ENCODE data around the gene GAB3.

The GAB3 gene

DNA sequence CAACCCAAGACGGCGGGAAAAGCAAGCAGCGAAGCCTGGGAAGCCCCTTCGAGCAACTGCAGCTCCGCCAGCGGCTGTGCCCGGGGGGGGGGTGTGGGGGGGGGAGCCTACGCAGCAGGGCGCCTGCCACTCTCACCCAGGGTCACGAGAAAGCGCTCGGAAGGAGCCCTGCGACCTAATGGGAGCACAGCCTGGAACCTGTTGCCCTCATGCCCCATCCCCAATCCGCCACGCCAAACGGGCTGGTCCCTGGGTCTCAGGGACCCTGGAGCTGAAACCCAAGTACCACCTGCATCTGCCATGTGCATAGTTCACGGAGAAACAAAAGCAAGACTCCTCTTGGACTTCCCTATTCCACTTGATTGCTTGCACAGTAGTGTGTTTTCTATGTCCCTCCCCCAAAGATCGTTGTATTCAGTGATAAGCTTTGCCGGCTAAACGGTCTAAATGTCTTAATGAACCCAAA is 359 bp upstream of the GAB3 start:
- in situ Hi-C loops (cut with MboI; ENCODE audit: low sequenced_read_pairs) = no loop called here

GRCh38 chrX:154749856-154750255 is 1.0 kb downstream of the GAB3 start:
- in situ Hi-C loops (cut with MboI; ENCODE audit: low sequenced_read_pairs) = no loop called here

DNA sequence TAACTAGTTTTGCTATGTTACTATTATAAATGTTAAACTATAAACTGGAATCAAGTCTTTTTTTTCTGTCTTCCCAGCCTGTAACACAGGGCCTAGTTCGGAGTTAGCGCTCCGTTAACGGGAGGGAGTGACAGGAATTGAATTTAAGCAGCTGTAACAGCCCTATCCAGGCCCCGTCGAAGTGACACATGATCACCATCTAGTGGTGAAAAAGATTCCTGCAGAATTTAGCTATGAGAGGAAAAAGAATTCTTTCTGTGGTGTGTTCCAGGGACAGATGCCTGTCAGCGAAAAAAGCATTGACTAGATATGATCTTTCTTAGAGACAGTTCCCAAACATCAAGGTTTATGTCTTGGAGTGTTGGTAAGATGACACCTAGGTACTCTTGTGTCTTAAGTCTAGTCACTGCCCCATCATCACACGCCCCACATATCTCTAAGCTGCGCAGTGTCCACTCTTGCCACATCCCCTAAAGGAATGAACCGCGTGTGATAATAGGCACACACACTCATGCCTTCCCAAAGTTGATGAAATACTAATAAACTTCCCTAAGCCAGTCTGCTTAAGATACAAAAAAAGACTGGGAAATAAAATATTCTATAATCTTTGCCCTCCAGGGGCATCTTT is 2.1 kb downstream of the GAB3 start:
- in situ Hi-C loops (cut with MboI; ENCODE audit: low sequenced_read_pairs) = no loop called here

DNA sequence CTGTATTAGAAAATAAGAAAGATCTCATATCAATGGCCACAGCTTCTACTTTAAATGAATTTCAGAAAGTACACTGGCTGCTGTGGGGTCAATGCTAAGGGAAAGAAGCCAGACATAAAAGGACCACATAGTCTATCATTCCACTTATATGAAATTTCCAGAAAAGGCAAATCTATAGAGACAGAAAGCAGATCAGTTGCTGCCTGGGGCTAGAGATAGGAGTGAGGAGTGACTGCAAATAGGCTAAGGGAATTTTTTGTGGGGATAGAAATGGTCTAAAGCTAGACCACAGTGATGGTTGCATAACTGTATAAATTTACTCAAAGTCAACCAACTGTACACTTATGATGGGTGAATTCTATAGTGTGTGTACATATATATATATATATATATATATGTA is 8.3 kb downstream of the GAB3 start:
- in situ Hi-C loops (cut with MboI; ENCODE audit: low sequenced_read_pairs) = no loop called here

- in situ Hi-C loops (cut with MboI; ENCODE audit: low sequenced_read_pairs) = no loop called here
These were observed 10.9 kb downstream of the GAB3 start for GRCh38 chrX:154739952-154740465.

- in situ Hi-C loops (cut with MboI; ENCODE audit: low sequenced_read_pairs) = no loop called here
These were observed 12.7 kb downstream of the GAB3 start for GRCh38 chrX:154738011-154738738.

DNA sequence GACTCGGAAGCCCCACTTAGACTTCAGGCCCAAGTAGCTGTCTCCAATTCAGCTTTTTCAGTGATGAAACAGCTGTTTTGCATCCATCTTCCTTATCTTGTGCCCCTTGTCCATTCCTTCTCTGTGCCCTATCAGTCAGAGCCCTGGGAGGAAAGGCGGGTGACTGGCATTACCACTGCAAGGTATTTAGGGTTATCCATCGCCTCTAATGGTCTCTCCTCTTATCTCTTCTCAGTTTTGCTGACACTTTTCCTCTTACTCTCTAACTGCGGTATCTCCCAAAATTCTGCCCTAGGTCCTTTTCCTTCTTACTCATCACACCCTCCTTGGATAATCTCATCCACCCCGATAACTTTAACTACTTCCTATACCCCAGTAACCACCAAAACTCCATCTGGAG is 13.7 kb downstream of the GAB3 start:
- in situ Hi-C loops (cut with MboI; ENCODE audit: low sequenced_read_pairs) = no loop called here

DNA sequence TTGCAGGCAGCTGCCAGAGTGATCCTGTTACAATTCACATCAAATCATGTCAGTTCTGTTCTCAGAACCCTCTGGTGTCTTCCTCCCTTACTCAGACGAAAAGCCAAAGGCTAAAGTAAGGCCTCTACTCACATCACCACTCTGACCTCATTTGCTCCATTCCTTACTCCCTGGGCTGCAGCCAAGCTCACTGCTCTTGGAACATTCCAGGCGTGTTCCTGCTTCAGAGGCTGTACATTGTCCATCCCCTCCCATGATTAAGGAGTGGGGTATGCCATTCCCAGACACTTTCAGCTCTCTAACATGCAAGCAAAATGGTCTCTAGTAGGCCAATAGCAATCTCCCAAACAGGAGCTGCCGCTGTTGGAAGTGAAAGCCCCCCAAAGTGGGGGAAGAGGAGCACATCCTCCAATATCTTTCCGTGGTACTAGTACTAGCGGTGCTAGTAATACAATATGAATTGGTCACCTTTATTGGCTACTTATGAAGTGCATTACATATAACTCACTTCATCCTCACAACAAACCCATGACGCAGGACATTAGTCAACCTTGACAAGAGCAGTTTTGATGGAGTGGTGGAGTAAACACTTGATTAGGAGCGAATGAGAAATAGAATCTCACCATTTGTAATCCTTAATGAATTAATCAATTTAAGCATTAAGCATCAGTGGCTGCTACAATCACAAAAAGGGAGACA is 15.0 kb downstream of the GAB3 start:
- in situ Hi-C loops (cut with MboI; ENCODE audit: low sequenced_read_pairs) = no loop called here

- in situ Hi-C loops (cut with MboI; ENCODE audit: low sequenced_read_pairs) = no loop called here
These were observed 16.7 kb downstream of the GAB3 start for GRCh38 chrX:154734061-154734781.

DNA sequence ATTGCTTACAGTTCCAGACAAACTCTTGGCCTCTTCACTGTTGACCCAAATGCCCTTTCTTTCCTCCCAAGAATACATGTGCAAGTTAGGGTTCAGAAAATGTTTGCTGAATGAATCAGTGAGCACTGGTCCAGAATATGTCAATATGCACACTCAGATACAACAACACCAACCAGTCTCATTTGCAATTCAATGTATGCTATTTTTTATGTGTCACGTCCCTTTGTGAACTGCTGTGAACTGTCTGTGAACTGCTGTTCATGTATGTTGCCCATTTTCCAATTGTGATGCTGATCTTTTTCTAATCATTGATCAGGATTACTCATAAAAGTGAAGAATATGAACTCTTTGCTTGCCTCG is 17.8 kb downstream of the GAB3 start:
- in situ Hi-C loops (cut with MboI; ENCODE audit: low sequenced_read_pairs) = no loop called here

DNA sequence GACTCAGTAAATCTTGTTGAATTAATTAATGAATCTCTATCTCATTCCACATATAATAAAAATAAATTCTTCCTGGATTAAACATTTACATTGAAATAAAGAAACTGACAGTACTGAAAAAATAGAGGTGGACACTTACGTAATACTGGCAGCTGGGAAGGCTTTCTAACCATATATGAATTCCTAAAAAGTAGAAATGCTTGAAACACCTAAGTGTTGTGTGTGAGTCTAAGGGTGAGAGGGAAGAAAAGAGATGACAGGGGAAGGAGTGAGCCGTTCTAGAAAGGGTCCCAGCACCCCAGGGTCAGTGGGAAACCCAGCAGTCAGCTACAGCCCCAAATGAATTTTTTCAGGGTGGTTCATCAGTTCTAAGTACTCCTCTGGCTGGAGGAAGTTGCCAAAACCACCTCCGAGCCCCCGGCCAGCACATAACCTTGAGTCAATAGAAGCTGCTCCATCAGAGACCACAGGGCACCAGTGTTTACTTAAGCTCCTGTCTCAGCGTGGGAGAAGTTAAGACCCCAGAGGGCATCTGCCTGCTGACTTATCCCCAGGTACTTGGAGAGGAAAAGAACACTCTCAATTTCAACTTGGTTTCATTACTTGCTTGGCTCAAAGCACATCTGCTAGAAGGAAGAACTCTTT is 18.3 kb downstream of the GAB3 start:
- in situ Hi-C loops (cut with MboI; ENCODE audit: low sequenced_read_pairs) = no loop called here

DNA sequence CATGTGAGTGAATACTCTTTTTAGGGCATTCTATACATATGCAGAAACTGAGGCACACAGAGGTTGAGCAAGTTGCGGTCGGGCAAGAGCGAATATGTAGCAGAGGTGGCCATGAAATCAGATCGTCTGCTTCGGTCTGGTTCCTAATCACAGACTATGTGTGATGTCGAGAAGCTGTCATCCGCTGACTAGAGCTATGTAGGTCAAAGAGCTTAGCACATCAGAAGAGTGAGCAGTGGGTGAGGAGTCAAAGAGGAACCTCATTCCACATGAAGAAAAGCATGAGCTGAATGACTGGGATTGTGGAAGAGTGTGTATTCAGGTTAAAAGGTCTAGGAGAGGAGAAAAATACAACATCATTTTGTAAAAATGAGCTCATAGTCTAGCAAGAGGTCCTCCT is 19.0 kb downstream of the GAB3 start:
- in situ Hi-C loops (cut with MboI; ENCODE audit: low sequenced_read_pairs) = no loop called here

DNA sequence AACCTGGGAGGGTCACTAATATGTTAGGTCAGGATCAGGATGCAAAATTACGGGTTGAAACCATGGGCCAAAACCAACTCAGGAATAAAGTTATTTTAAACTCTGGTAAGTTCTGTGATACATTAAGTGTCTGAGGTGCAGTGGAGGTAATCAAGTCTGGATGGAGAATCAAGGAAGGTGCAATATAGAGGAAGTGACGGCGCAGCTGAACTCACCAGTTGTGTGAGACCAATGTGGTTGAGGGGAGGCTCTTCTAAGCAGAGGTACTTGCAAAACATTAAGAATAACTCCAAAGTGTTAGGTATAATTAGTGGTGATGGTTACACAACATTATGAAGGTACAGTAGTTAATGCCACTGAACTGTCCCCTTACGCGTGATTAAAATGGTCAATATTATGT is 19.7 kb downstream of the GAB3 start:
- in situ Hi-C loops (cut with MboI; ENCODE audit: low sequenced_read_pairs) = no loop called here

- in situ Hi-C loops (cut with MboI; ENCODE audit: low sequenced_read_pairs) = no loop called here
These were observed 20.5 kb downstream of the GAB3 start for GRCh38 chrX:154730253-154730891.

DNA sequence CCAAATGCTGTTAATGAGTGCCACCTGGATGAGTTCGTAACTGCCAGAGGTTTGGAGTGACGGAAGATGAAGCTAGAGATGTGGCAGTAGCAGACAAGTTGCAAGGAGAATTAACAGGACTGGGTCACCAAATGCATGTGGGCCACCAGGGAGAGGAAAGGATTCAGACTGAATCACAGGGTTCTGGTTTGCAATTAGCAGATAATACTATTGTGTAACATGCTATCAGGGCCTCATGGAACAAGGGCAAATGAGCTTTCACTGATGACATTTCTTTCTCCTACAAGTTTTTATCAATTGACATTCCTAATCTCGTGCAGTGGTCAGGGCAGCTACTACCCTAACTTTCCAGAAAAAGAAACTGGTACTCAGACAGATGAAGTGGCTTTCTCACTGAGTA is 21.4 kb downstream of the GAB3 start:
- in situ Hi-C loops (cut with MboI; ENCODE audit: low sequenced_read_pairs) = no loop called here

DNA sequence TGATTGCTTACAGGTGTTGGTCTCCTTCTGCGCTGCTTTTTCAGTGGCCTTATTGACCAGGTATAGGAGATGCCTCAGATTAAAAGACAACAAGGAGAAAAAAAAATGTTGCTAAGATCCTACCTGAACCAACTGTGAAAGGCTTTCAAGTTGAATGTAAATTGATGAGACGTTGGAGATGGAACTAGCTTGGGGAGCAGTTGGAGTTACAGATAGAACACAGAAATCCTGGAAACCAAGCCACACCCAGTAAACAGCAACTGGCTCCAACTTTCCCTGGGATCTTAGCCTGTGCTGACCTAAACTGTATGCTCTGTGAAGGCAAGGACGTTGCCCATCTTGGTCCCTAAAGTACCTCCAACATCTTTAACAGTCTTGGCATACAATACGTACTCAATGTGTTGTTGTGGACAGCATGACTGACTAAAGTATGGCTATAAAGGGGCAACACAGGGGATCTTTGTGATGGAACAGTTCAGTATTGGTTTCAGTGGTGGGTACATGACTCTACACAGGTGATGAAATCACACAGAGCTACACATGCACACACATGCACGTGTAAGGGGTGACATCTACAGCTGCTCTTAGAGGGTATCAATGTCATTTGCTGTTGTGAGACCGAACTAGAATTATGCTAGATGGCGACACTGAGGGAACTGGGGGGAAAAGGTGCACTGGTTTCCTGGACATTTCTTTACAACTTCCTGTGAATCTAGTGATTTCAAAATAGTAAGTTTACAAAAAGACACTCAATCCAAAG is 22.3 kb downstream of the GAB3 start:
- in situ Hi-C loops (cut with MboI; ENCODE audit: low sequenced_read_pairs) = no loop called here

DNA sequence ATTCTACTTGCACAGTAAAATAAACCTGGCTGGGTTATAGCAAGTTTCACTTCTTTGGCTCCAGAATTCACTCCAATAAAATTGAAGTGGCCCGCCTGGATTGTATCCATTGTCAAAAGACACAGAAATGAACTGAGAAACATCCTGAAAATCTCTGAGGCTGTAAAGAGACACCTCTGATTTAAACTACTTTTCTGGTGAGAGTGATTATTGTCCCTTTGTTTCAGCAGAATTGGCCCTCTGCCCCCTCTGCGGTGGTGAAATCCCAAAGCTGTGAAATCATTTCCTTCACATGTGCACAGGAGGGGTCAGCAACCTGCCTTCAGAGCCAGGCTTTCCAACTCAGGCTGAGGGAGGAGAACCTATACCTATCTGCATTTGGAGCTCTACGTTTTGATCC is 23.0 kb downstream of the GAB3 start:
- in situ Hi-C loops (cut with MboI; ENCODE audit: low sequenced_read_pairs) = no loop called here

DNA sequence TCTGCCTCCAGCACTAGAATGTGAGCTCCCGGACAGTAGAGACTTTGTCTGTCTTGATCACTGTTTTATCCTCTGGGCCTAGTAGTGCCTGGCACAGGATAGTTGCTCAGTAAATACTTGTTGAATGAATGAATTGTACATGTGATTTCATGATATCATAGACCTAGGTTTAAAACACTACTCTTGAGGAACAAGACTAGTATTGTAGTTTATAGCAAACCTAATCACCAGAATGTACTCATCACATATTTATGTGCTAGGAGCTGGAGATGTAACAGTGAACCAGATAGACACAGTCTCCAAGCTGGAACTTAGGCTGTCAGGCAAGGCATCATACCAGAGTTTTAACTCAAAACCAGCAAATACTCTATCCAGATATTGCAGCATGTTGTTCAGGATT is 23.5 kb downstream of the GAB3 start:
- in situ Hi-C loops (cut with MboI; ENCODE audit: low sequenced_read_pairs) = no loop called here

DNA sequence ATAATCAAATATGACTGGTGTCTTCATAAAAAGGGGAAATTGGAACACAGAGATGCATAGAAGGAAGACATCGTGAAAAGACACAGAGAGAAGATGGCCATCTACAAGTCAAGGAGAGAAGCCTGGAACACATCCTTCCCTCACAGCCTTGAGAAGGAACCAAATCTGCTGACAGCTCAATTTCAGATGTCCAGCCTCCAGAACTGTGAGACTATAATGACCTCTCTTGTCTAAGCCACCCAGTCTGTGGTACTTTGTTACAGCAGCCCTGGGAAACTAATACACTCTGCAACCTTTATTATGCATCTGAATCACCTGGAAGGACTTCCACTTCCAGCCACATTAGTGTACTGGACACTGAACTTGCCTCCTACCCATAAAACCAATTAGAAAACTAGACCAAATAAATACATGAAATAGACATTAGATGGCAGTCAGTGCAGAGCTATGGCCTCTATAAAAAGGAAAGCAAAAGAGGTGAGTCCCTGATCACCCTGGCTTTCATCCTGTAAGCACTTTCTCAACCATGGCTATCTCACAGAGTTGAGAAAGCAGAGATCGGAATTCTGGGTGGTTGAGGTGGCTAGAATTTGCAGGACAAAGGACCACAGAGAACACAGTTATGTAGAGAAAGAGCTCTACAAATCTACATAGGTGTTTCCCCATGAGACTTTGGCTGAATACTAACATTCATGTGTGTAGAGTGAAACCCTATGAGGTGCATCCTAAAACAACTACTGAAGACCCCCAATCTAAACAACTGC is 25.7 kb downstream of the GAB3 start:
- in situ Hi-C loops (cut with MboI; ENCODE audit: low sequenced_read_pairs) = no loop called here

Measured in hTERT RPE-1 (cell line).